GM19035 (cell line): Measurements from ENCODE around the gene ACSS1.
"Not testable (repeated sequence)": the region's sequence is repeated elsewhere in the genome, so short reads cannot be mapped to it uniquely, and the experiment has no call there.

ENCODE experiments used
- ATAC-seq: cut with Tn5 transposase; IDR thresholded peaks from one replicate; pipeline ENCODE4 v1.9.1; 2021; ENCODE audit not compliant: unreplicated experiment

The ACSS1 gene

GRCh38 chr20:25015986-25016385, 42.0 kb downstream of the ACSS1 start:
- no peak for ATAC-seq

- ATAC-seq, result no peak
Observed at GRCh38 chr20:25014816-25015215, 43.1 kb downstream of the ACSS1 start.

- no peak for ATAC-seq
Observed at GRCh38 chr20:25013478-25014380, 44.2 kb downstream of the ACSS1 start.

- no peak for ATAC-seq
Observed at GRCh38 chr20:25012616-25013189, 45.2 kb downstream of the ACSS1 start.

GRCh38 chr20:25011831-25012241, 46.1 kb downstream of the ACSS1 start:
- no peak for ATAC-seq

GRCh38 chr20:25011261-25011660, 46.7 kb downstream of the ACSS1 start:
- ATAC-seq, result no peak

GRCh38 chr20:25009218-25010145, 48.5 kb downstream of the ACSS1 start:
- no peak for ATAC-seq

GRCh38 chr20:25008388-25009217, 49.3 kb downstream of the ACSS1 start:
- ATAC-seq, result no peak

- ATAC-seq, result no peak
Observed at GRCh38 chr20:25007491-25008305, 50.2 kb downstream of the ACSS1 start.

GRCh38 chr20:25006431-25007167, 51.3 kb downstream of the ACSS1 start:
- no peak for ATAC-seq

- ATAC-seq, result no peak
Observed at GRCh38 chr20:25005661-25006060, 52.3 kb downstream of the ACSS1 start.

- no peak for ATAC-seq
Observed at GRCh38 chr20:25005220-25005619, 52.7 kb downstream of the ACSS1 start.

GRCh38 chr20:25003002-25003401, 54.9 kb downstream of the ACSS1 start:
- no peak for ATAC-seq

GRCh38 chr20:25001323-25001722, 56.6 kb downstream of the ACSS1 start:
- ATAC-seq, result not testable (repeated sequence)

- ATAC-seq, result no peak
Observed at GRCh38 chr20:25000268-25000801, 57.6 kb downstream of the ACSS1 start.

GRCh38 chr20:24999568-24999967, 58.4 kb downstream of the ACSS1 start:
- no peak for ATAC-seq

GRCh38 chr20:24998631-24999445, 59.1 kb downstream of the ACSS1 start:
- no peak for ATAC-seq

GRCh38 chr20:24998121-24998520, 59.8 kb downstream of the ACSS1 start:
- no peak for ATAC-seq
